Endothelial cell of hepatic sinusoid (primary cell): ENCODE results near the gene PROK1.
"Not testable (repeated sequence)": the region's sequence is repeated elsewhere in the genome, so short reads cannot be mapped to it uniquely, and the experiment has no call there.

ENCODE experiments used
- in situ Hi-C: cut with HindIII; loops from 2 replicates; pipeline ENCODE4 v1.10.0; 2017; ENCODE audit warnings: low sequenced_read_pairs

Gene PROK1

DNA sequence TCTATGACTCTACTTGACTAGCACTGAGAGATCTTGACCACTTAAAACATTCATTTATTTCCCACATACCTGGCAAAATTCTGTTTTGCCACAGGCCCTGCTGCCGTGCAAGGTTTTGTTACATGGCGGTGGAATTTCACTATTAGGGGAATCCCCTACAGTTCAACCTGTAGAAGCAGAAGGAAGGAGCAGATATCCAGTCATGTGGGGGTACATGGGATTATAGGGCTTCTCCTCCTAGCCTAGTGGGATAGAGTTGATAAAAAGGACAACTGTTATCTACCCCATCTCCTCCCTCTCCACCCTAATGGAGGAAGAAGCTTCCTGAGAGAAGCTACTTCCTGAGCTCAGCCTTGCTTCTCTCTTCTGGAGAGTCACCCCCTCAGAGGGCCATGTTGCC is 17.7 kb upstream of the PROK1 start:
- in situ Hi-C loops = no loop called here

DNA sequence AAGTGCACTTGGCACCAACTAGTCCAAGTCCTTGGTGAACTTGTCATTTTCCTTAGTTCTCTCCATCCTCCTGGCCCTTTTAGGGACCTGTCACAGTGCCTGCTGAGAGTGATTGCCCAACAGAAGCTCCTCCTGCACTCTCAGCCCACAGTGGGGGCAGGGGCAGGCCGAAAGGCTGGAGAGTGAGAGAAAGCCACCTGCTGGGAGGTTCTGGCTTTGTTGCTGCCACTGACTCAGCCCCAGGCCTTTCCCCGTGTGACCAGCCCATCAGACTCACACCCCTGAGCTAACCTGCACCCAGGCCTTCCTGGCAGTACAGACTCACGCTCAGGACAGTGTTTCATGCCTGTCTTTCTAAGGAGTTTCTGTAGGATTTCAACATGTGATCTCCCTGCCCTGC is 17.1 kb upstream of the PROK1 start:
- in situ Hi-C loops = no loop called here

DNA sequence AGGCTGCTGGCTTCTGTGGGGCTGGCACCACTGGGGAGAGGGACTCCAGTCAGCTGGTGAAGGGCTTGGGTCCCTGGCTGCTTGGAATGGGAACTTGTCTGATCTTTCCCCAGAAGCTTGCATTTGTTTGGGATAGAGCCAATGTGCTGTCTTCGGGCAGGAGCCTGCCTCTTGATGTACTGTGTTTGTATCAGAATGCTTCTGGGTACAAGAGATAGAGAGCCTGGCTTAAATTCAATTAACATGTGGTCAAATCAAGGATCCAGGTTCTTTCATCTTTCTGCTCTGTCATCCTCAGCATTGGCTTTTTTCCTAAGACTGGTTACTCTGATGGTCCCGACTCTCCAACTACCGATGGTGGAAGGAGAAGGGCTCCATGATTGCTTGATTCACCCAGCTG is 16.0 kb upstream of the PROK1 start:
- in situ Hi-C loops = no loop called here

DNA sequence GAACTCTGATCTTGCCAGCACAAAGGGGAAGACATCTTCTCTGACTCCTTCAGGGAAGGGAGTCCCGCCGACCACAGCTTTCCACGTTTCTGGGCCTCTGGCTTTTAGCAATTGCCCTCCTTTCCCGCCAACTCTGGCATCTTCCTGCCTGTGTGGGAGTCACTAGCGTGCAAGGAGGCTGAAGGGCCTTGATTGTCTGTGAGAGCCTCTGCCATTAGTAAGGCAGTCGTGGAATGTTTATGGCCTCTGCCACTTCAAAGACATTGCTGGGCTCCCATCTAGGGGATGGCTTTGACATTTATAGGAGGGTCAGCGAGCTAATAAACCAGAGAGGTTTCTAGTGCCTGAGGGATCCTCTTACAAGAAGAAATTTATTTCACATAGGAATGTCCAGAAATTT is 14.3 kb upstream of the PROK1 start:
- in situ Hi-C loops = no loop called here

DNA sequence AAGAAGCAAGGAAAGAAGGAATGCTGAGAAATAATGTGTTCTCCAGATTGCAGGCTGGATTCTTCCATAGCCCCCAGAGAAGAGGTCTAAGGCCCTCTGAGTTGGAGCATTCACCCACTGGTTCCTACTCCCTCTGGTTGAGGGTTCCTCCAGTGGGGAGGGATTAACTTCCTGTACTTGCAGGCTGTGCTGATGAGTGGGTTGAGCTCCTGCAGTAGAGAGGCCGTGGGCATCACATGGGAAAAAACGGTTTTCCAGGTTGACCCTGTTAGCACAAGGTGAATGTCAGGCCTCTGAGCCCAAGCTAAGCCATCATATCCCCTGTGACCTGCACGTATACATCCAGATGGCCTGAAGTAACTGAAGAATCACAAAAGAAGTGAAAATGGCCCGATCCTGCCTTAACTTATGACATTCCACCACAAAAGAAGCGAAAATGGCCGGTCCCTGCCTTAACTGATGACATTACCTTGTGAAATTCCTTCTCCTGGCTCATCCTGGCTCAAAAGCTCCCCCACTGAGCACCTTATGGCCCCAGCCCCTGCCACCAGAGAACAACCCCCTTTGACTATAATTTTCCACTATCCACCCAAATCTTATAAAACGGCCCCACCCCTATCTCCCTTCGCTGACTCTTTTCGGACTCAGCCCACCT is 13.2 kb upstream of the PROK1 start:
- in situ Hi-C loops = not testable (repeated sequence)

DNA sequence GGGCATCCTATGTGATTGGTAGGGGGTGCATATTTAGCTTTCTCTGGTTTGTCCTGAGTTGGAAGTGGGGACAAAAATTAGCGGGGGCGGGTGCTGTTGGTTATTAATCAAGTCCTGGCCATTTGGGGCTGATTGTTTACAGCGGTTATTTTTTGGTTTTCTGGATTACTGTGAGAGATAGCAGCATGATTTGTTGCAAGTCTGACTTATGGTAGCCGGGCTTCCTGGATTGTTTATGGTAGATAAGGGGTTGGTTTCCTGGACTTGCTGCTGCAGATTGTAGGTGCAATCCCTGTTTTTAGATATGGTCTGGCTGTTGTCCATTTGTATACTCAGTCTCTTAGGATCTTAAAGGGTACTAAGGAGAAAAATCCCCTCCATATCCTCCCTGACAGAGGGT is 12.1 kb upstream of the PROK1 start:
- in situ Hi-C loops = no loop called here

DNA sequence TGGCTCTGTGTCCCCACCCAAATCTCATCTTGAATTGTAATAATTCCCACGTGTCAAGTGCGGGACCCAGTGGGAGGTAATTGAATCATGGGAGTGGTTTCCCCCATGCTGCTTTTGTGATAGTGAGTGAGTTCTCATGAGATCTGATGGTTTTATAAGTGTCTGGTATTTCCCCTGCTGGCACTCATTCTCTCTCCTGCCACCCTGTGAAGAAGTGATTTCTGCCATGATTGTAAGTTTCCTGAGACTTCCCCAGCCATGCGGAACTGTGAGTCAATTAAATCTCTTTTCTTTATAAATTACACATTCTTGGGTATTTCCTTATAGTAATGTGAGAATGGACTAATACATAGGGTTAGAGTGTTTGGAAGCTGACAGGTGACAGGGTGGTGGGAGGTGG is 11.1 kb upstream of the PROK1 start:
- in situ Hi-C loops = not testable (repeated sequence)

DNA sequence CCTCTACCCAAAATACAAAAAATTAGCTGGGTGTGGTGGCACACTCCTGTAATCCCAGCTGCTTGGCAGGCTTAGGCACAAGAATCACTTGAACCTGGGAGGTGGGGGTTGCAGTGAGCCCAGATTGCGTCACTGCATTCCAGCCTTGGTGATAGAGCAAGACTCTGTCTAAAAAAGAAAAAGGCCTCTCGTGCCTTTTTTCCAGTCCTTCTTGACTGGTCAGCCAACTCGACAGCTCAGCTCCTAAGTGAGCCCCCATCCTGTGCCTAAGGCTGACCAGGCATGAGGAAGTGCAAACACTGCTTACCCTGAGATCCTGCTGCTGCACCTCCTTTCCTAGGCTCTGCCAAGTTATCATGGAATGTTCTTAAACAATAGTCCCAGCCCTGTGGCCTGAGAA is 10.1 kb upstream of the PROK1 start:
- in situ Hi-C loops = no loop called here

DNA sequence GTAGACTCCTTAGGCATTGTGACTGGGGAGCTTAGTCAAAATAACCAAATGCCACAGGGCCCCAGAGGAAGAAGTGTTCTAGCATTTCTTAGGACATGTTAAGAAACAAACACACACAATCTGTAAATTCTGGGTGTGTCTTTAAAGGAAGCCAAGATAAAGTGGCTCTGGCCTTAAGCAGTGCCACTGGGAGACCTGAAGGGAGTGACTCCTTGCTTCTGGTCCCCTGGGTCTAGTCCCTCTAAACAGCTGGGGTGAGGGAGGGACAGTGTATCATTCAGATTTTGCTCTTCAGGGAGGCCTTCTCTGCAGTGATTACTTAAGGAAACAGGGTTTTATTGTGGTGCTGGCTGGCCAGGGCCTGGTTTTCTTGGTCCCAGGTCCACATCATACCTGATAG is 9.1 kb upstream of the PROK1 start:
- in situ Hi-C loops = no loop called here

DNA sequence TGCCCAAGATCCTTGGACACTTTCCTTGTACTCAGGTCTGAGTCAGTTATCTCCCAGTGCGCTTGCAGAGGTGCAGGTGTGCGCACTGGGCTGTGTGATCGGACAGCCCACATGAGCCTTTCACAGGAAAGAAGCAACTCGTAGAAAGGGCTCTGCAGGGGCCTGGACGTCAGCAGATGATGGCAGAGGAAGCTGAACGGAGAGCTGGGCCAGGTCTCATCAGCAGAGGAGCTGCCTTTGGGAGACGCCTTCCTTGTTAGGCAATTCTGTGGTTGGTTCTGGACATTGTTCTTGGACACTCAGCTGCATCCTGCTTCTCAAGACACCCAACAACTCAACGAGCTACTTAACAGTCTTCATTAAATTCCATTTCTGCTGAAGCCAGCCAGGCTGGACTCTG is 7.5 kb upstream of the PROK1 start:
- in situ Hi-C loops = no loop called here

DNA sequence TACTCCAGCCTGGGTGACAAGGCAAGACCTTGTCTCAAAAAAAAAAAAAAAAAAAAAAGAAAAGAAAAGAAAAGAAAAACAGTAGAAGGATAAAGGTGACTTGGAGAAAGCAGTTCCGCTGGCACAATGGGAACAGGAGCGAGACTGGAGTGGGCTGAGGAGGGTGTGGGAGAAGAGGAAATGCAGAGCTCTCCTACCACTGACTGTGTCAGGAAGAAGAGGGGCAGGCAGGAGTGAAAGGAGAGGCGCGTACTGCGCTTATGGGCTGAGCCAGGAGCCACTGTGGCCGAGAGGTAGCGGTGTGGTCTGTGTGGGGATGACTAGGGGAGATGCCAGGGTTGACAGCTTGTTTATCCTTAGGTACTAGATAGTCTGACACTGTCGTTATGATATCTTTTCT is 6.4 kb upstream of the PROK1 start:
- in situ Hi-C loops = no loop called here

DNA sequence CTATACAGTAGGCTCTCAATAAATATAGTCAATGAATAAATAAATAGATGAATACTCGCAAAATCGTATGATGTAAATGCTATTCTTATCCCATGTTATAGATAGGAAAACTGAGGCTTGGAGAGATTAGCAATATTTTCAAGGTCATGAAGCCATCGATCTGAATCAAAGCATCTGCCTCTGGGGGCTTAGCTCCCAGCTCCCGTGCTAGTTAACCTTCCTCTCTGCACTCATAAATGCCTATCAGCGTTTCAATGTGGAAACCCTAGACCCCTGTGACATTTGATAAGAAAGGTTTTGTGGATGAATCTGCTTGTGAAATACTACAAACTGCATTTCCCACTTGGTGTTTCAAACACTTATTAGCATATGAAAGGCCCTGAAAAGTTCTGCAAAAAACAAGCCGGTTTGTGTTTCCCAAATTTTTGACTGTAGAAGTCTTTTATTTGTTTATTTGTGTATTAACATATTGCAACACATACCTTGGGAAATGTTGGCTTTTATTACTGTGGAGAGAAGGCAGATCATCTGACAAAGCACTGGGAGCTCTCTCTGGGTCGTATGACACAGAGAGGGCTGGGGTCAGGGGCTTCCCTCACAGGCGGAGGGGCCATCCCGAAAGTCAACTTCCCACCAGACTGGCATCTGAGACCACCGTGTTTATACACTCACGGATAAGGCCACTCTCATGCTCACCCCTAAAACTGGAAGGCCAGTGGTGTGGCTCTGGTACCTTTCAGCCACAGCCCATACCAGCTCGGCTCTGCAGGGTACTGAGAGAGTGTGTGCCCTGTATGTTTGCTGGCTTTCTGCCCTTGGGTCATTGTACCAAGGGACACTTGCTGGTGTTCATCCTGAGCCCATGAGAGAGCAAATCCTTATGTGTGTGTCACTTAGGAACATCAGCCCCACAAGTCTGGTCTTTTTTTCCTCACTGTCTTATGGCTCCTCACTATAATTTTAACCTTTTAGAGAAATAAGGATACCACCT is 993 bp upstream of the PROK1 start:
- in situ Hi-C loops = no loop called here

DNA sequence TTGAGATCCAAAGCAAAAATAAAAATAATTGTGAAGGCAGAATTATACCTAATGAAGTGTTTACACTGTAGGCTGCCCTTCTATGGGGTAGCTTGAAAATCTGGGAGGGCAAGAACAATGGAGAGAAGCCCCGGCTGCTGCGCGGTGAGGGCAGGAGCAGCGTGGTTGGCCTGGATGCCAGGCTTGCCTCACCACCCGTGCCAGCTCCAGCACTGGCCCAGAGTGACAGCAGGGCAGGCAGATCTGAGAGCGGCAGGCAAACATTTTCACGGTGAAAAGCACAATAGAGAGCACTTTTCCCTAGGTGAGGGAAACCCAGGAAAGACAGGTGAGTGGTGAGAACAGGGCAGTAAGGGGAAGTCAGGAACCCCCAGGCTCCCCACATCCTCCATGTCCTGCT is 1.4 kb downstream of the PROK1 start:
- in situ Hi-C loops = no loop called here

DNA sequence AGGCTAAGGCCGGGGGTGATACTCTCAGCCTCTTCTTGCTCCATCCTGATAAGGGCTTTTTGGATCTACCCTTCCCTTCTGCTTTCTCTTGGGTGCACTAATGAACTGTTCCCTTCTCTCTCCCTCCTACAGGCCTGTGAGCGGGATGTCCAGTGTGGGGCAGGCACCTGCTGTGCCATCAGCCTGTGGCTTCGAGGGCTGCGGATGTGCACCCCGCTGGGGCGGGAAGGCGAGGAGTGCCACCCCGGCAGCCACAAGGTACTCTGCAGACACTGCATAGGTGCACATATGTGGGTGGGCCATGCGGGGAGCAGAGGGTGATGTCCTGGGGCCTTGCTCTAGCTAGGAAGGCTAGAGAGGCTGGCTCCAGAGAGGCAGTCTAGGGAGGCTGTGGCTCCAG is 2.9 kb downstream of the PROK1 start:
- in situ Hi-C loops = no loop called here

DNA sequence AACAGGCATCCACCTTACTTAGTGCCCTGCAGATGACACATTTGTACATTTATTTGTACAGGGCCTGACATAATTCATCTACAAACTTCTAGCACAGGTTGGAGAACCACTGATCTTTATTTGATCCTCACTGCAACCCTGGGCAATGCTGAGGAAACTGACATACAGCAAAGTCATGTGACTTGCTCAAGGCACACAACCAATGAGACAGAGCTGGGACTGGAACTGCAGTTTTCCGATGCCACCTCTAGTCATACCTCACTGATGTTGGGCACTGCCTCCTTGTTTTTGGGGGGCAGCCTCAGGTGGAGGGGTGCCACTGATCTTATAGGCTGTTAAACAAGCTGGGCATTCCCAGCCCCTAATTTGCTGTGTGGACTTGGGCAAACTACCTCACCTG is 3.4 kb downstream of the PROK1 start:
- in situ Hi-C loops = no loop called here

DNA sequence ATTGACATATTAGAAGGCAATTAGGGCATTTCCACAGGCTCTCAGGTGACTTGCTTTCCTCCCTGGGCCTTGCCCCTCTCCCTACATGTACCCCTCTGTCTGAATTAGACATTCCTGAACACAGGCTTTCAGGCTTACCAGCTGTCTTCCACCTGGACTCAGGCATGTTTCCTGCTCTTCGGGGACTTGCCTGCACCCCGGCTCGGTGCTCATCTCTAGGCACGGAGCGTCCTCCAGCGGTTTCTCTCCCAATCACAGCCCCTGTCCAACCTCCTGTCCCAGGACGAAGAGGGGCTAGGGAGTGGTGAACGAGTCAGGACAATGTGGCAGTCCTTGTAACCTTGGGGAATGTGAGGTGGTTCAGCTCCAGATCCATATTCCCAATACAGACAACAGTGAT is 4.2 kb downstream of the PROK1 start:
- in situ Hi-C loops = no loop called here

DNA sequence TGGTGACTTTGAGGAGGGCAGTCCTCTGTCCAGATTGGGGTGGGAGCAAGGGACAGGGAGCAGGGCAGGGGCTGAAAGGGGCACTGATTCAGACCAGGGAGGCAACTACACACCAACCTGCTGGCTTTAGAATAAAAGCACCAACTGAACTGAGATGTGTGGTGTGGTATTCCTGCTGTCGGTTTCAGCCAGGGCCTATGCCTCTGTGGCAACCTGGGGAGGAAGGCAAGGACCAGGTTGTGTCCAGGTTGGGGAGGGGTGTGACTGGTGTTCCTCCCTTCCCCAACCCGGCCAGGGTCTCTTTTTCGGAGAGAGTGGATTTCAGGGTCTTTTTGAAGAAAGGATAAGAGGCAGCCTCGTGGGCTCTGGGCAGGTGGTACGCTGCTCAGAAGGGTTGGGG is 6.3 kb downstream of the PROK1 start:
- in situ Hi-C loops = no loop called here

DNA sequence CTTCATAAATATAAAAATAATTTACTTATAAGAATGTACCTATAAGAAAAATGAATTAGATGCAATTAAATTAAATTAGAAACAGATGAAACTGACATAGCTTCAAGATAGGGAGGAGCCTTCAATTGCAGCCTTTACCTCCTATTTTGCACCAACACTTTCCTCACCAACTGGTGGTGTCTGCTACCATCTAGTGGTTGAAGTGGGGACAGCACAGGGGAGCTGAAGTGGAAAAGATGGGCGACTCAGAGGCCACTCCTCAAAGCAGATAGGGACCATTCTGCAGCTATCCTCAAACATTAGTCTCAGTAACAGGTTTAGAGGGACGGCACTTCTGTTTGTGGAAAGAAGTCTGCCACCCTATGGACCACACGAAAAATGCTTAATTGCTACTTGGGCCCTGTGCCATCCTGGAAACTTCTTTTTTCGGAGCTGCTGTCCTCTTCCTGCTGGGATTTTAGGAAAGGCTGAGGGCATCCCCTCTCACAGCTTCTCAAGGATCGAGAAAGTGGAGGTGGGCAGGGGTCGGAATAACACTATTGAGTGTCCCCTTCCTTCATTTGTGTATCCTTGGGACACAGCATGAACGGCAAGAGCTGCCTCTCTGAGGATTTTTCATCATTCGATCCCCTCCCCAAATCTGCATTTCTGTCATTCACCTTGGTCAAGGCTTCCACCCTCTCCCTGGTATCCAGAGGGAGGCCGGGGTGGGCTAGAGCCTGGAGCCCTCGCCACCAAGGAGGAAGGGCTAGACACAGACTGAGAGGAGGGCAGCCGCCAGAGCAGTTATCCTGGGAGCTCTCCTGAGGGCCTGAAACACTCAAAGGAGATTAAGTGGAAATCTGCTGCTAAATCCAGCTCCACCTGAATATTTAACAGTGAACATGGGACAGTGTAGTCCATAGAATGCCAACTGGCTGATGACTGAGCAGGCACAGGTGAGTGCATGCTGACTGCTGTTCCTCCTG is 9.6 kb downstream of the PROK1 start:
- in situ Hi-C loops = no loop called here

DNA sequence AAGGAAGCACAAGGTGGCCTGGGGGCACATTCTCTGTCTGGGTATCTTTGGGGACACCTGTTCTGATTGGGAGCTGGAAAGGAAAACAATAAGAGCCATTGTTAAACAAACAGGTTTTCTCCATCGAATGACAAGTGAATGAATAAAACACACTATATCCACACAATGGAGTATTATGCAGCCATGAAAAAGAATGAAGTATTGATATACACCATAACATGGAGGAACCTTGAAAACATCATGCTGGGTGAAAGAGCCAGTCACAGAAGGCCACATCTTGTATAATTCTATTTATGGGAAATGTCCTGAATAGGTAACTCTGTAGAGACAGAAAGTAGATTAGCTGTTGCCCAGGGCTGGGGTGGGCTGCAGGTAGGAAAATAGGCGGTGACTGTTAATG is 11.1 kb downstream of the PROK1 start:
- in situ Hi-C loops = no loop called here

DNA sequence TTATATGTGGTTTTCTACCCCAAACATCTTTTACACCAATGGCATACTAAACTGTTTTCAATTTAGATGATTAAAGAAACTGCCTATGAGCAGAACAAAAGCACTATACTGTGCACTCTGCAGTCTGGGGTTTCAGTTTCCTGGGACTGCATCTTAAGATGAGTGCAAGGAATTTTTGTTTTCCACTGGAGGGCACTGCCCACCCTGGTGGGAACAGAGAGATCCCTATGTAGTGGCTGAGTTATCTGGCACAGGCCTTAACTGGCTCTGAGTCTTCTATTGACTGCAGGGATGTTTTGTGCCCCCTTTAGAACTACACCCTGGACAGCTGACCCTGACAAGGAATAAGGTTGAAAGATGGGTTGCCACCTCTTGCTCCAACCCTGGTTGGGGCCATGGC is 12.0 kb downstream of the PROK1 start:
- in situ Hi-C loops = no loop called here

DNA sequence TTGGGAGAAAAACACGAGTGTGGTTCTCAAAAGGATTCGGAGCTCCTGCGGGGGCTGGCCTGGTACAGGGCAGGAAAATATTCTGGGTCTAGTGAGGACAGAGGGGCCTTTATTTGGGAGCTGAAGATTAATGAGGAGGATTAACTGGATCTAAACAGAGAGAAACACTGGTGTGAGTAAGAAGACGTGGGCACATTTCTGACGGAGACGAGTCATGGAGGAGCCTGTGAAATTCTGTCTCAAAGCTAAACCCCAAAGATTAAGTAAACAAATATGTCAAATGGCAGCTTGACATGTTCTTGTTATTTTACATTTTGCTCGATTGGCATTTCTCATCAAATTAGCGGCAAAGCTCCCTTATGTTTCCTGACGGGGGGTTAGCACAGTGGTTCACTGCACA is 12.8 kb downstream of the PROK1 start:
- in situ Hi-C loops = no loop called here
